Measurements from ENCODE around the gene INHBB.
"Not testable (repeated sequence)": the region's sequence is repeated elsewhere in the genome, so short reads cannot be mapped to it uniquely, and the experiment has no call there.

Gene INHBB

DNA sequence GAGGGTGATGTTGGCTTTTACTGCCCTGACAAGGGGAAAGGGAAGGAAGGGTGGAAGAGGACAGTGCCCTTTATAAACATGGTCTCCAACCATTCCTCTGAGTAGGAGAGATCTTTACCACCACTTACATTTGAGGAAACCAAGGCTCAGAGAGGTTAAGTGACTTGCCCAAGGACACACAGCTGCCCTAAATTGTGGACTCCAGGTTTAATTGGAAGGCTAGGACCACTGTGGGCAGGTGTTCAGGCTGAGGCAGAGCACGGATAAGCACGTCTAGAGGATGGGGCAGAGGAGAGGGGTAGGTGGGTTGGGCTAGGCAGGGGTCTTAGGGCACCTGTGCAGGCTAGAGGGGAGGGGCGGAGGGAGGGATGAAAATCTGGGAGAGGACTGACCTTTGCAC lies 32.7 kb downstream of the INHBB start:
- DNase-seq (ENCODE audit: low read depth in 1 of 2, low spot score in 1 of 2), result no peak

DNA sequence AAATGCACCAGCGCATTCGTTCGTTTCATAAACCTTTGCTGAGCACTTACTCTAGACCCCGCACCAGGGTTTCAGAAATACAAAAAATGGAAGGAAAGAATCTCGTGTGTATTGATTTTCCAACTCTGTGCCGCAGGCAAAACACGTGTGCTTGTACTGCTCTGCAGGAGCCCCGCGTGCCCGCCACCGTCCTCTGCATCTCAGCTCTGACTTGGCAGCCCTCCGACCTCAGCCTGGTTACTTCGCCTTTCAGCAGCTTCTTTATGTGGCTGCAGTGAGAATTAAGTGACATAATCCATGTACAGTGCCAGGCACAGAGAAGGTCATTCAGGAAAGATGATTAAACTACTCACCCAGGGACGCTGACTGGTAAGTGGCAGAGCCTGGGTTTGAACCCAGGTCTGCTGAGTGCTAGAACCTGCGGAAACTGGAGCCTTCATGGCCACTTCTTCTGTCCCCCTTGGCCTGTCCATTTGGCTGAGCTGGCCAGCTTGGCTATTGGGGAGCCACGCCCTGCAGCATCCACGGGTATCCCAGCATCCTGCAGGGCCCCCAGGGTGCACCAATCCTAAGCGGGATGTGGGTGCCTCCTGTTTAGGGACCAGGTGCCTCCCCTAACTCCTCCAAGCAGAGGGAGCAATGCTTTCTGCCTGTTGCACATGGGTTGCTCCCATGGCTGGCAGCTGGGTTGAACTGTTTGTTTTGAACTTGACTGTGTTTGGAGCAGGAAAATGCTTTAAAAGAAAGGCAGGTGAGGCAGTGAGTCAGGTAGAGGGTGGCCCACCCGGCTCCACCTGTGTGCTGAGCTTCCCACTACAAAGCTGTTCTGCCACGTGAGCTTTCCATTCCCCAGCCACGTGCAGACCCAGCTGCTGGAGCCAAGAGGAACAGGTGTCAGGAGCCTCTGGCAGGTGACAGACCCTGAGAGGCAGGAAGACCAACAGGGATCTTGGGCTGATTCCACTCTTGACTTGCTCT lies 34.3 kb downstream of the INHBB start:
- DNase-seq (ENCODE audit: low read depth in 1 of 2, low spot score in 1 of 2), result no peak

DNA sequence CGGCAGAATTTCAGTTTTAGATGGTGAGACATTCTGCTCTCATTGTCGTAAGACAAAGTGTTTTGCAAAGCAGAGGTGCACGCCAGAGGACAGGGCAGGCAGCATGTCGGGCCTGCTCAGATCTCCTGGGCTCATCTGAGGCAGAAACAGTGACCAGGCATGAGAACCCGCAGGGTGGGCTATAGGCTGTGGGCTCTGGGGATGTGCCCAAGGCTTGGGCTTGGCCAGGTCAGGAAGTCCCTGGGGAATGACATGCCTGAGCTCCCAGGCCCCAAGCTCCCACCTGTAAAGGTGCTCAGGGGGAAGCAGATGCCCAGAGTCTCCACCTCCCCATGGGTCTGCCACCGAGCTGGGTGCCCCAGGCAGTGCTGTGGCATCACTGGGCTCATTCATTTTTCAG lies 35.3 kb downstream of the INHBB start:
- no peak for DNase-seq (ENCODE audit: low read depth in 1 of 2, low spot score in 1 of 2)

- no peak for DNase-seq (ENCODE audit: low read depth in 1 of 2, low spot score in 1 of 2)
Measured at GRCh38 chr2:120381661-120382060, 35.7 kb downstream of the INHBB start.

DNA sequence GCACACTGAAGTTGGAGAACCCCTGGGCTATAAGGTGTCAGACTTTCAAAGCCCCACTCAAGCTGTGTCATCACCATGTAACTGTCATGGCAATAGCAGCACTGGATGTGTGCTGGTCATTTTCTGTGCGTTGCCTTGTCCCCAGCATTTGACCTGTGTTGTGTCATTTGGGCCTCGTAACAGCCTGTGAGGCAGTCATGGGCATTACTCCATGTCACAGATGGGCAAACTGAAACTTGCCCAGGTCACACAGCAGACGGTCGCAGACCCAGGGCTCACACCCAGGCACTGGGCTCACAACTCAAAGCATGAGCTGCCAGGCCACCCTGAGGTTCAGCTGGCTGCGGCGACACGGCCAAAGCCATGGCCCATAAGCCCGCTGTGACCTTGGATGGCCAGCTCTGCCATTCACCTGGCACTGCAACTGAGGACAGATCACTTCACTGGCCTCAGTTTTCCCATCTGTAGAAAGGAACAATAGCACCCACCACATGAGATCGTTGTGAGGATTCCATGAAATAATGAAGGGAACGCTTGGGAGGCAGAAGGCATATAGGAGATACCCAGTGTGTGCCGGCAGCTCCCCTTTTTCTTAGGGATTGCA lies 36.7 kb downstream of the INHBB start:
- DNase-seq (ENCODE audit: low read depth in 1 of 2, low spot score in 1 of 2), result no peak

GRCh38 chr2:120383191-120383590 lies 37.3 kb downstream of the INHBB start:
- DNase-seq (ENCODE audit: low read depth in 1 of 2, low spot score in 1 of 2), result no peak

- no peak for DNase-seq (ENCODE audit: low read depth in 1 of 2, low spot score in 1 of 2)
Measured at GRCh38 chr2:120383631-120384340, 37.9 kb downstream of the INHBB start.

GRCh38 chr2:120384486-120385354 lies 38.8 kb downstream of the INHBB start:
- no peak for DNase-seq (ENCODE audit: low read depth in 1 of 2, low spot score in 1 of 2)

DNA sequence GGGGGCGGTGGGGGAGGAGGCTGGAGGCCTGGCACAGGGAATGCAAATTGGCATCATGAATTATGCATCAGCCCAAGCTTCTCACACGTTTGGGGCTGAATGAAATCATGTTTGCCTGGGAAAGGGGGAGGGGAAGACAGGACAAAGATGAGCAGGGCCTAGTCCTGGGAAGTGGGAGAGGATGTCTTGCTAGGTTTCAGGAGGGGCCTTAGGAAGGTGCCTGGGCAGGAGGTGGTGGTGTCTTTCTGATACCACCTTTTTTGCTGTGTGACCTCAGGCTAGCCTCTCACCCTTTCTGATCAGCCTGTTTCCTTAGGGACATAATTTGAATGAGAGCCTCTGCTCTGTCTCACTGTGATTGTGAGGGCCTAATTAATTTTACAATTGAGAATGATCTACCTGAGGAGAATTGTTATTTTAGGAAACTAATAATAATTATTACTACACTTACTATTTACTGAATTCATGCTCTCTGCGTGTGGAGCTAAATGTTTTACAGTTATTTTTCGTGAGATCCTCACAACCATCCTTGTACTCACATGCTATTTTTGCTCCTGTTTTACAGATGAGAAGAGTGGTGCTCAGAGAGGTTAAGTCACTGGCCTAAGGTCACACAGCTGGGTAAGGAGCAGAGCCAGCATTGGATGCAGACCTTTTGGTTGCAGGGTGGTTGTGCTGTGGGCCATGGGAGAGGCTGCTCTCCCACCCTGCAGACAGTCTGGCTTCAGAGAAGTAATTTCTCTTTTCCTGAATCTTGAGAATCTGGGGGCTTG lies 39.6 kb downstream of the INHBB start:
- no peak for DNase-seq (ENCODE audit: low read depth in 1 of 2, low spot score in 1 of 2)

GRCh38 chr2:120388222-120389035 lies 42.5 kb downstream of the INHBB start:
- DNase-seq (ENCODE audit: low read depth in 1 of 2, low spot score in 1 of 2), result no peak

DNA sequence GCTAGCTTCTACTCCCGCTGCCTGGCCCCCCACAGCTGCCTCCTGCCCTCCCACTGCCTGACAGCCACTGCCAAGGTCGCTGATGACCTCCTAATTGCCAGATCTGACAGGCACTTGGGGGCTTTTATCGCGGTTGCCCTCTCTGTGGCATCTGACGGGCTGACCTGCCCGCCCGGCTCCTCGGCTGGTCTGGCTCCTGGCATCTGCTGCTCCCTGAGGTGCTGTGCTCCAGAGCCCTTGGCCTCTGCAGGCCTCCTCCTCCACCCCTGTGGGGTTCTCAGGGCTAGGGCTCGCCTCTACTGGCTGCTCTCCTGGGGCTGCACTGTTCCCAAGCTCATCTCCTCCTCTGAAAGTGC lies 43.1 kb downstream of the INHBB start:
- DNase-seq (ENCODE audit: low read depth in 1 of 2, low spot score in 1 of 2), result no peak

- DNase-seq (ENCODE audit: low read depth in 1 of 2, low spot score in 1 of 2), result no peak
Measured at GRCh38 chr2:120390381-120391055, 44.6 kb downstream of the INHBB start.

DNA sequence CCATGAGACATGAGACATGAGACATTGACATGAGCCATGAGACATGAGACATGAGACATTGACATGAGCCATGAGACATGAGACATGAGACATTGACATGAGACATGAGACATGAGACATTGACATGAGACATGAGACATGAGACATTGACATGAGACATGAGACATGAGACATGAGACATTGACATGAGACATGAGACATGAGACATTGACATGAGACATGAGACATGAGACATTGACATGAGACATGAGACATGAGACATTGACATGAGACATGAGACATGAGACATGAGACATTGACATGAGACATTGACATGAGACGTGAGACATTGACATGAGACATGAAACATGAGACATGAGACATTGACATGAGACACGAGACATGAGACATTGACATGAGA lies 45.4 kb downstream of the INHBB start:
- not testable (repeated sequence) for DNase-seq (ENCODE audit: low read depth in 1 of 2, low spot score in 1 of 2)

GRCh38 chr2:120391911-120392665 lies 46.2 kb downstream of the INHBB start:
- no peak for DNase-seq (ENCODE audit: low read depth in 1 of 2, low spot score in 1 of 2)

DNA sequence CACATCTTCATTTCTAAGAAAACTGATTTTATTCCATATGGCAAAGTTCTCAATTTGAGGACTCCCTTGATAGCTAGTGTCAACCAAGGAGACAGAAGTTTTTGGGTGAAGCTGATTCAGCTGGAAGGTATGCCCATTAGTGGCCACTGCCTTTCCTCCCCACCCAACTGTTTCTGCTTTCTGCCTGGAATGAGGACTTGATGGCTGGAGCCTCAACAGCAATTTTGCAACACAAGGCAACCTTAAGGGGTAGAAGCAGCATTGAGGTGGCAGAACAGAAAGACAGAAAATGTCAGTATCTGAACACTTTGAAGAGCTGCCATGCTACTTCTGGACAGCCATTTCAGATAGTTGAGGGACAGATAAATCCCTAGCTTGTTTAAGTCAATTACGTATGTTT lies 47.0 kb downstream of the INHBB start:
- no peak for DNase-seq (ENCODE audit: low read depth in 1 of 2, low spot score in 1 of 2)

DNA sequence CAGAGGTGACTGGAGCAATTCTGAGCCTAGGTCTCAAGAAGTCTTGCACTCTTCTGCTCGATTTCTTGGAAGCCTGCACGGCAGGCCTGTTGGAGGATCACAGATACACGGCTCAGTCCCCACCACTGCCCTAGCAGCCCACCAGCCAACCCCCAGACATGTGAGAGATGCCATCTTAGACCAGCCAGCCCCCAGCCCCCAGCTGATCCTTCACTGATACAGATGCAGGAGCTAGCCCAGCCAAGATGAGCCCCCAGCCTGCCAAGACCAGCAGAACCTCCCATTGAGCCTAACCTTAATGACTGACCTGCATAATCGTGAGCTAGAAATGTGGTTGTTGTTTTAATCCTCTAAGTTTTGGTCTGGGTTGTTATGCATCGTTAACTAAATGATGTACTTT lies 47.5 kb downstream of the INHBB start:
- no peak for DNase-seq (ENCODE audit: low read depth in 1 of 2, low spot score in 1 of 2)

- DNase-seq (ENCODE audit: low read depth in 1 of 2, low spot score in 1 of 2), result no peak
Measured at GRCh38 chr2:120394764-120395163, 48.8 kb downstream of the INHBB start.
